Smooth muscle cell (in vitro differentiated cells): ENCODE data around the gene MVB12B. TPM values are rescaled to one million over a fixed set of nuclear protein-coding genes. Genes with fewer than 3 reads are reported as not detected.

Experiments
- polyA plus RNA-seq: library from polyadenylated mRNA; unstranded; fragments of >200 nt; fragmentation: Nextera tagmentation; extraction: Ambion mirVana; gene quantifications from 2 replicates; pipeline ENCODE4 v1.2.1, GENCODE V29; 2016
- small RNA-seq: library from RNA; depleted of rRNA; stranded (forward); fragments of <200 nt; gene quantifications from one replicate; pipeline ENCODE3, GENCODE V24; 2014
- total RNA-seq: library from RNA; depleted of rRNA; stranded (reverse); fragments of >200 nt; gene quantifications from 2 replicates; pipeline ENCODE4 v1.2.3, GENCODE V29; 2014

Gene MVB12B
- total and polyA plus RNA-seq, 2 experiments from 2014 or later, result 4.3 to 5.4 TPM

Small RNA genes within 50 kb of the gene (small RNA-seq; reads per million reads assigned to genes)
- not detected for gene RF00108
